IPS DF 6.9 (cell line): Measurements from ENCODE around the gene ANKRD7.
"Not testable (repeated sequence)": the region's sequence is repeated elsewhere in the genome, so short reads cannot be mapped to it uniquely, and the experiment has no call there.

Source experiments
- DNase-seq: peaks from one replicate; pipeline ENCODE4 v3.0.0-alpha.2; 2013; ENCODE audit warnings: low read depth, low spot score
- H3K27ac ChIP-seq: one replicate; pipeline ENCODE4 v1.5.1; 2013; ENCODE audit warnings: low read length, control low read depth
- H3K27me3 ChIP-seq: 2 replicates; pipeline ENCODE4 v1.6.1; 2013; ENCODE audit warnings: mild to moderate bottlenecking, low read length; ENCODE audit not compliant: control insufficient read depth, insufficient read depth
- H3K36me3 ChIP-seq: 2 replicates; pipeline ENCODE4 v1.6.1; 2013; ENCODE audit warnings: low read length; ENCODE audit not compliant: control insufficient read depth, insufficient read depth
- H3K4me1 ChIP-seq: 2 replicates; pipeline ENCODE4 v1.6.1; 2013; ENCODE audit warnings: low read length; ENCODE audit not compliant: control insufficient read depth, insufficient read depth
- H3K4me3 ChIP-seq: 2 replicates; pipeline ENCODE4 v1.5.1; 2013; ENCODE audit warnings: mild to moderate bottlenecking, low read length
- H3K9me3 ChIP-seq: 2 replicates; pipeline ENCODE4 v1.6.1; 2013; ENCODE audit warnings: low read length, inconsistent platforms; ENCODE audit not compliant: control insufficient read depth, insufficient read depth
- WGBS: extraction: QIAGEN DNeasy Blood & Tissue Kit; methylation state at CpG from one replicate; pipeline ENCODE4 v1.1.7; 2013; ENCODE audit warnings: mixed read lengths, missing lambda C conversion rate; ENCODE audit not compliant: insufficient read length, insufficient coverage; 5-methylcytosine and 5-hydroxymethylcytosine counted together

Gene ANKRD7

DNA sequence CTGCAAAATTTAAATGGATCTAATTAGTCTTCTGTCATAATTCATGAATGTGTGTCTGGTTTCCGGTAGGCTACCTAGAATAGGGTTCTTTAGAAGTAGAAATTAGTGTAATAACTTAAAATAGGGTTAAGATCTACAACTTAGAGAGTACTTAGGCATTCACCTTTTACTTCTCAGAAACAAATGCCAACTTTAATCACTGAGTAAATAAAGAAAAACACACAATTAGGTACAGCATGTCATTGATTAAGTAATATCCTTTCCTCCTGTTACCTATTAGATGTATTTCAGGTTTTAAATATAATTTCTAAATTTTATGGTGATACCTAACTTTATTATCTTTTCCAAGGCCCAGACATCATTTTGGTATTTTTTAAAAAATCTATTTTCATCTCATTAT is 9.3 kb downstream of the ANKRD7 start:
- H3K36me3 ChIP-seq = no peaks in the 10 kb centered on the region
- H3K27me3 ChIP-seq = no peaks in the 10 kb centered on the region
- no peak overlapping the region for H3K4me3 ChIP-seq
- DNase-seq = no peak
- H3K4me1 ChIP-seq = no peaks in the 10 kb centered on the region
- no peaks in the 10 kb centered on the region for H3K9me3 ChIP-seq
- no peak overlapping the region for H3K27ac ChIP-seq
- WGBS = no CpG with 5 or more reads among the region's 1 CpG

DNA sequence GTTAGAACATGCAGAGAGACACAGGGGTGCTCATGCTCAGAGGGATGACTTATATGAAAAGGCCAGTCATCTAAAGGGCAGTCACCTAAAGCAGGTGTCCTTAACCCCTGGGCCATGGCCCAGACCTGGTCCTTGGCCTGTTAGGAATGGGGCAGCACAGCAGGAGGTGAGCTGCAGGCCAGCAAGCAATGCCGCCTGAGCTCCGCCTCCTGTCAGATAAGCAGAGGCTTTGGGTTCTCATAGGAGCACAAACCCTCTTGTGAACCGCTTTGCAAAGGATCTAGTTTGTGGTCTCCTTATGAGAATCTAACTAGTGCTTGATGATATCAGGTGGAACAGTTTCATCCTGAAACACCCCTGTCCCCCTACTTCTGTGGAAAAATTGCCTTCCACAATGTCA is 14.5 kb downstream of the ANKRD7 start:
- Histone ChIP-seq H3K27ac (no peak overlapping the region), H3K36me3 (no peaks in the 10 kb centered on the region), H3K4me1 (no peaks in the 10 kb centered on the region), H3K9me3 (no peaks in the 10 kb centered on the region), H3K4me3 (no peak overlapping the region), H3K27me3 (no peaks in the 10 kb centered on the region)
- peak; percentile 13 for DNase-seq
- WGBS = no CpG with 5 or more reads among the region's 3 CpGs

DNA sequence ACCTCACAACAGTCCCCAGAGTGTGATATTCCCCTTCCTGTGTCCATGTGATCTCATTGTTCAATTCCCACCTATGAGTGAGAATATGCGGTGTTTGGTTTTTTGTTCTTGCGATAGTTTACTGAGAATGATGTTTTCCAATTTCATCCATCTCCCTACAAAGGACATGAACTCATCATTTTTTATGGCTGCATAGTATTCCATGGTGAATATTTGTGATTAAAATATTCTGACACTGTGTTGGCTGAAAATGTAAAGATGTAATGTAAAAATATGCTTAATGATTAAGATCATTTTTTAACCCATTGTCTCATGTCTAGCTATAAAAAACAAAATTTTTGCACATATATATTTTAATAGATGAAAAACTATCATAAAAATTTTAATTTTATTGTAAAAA is 15.8 kb downstream of the ANKRD7 start:
- not testable (repeated sequence) for H3K27me3 ChIP-seq, H3K4me1 ChIP-seq, H3K4me3 ChIP-seq, H3K27ac ChIP-seq, DNase-seq, H3K36me3 ChIP-seq, H3K9me3 ChIP-seq
- WGBS = no CpG with 5 or more reads among the region's 2 CpGs

DNA sequence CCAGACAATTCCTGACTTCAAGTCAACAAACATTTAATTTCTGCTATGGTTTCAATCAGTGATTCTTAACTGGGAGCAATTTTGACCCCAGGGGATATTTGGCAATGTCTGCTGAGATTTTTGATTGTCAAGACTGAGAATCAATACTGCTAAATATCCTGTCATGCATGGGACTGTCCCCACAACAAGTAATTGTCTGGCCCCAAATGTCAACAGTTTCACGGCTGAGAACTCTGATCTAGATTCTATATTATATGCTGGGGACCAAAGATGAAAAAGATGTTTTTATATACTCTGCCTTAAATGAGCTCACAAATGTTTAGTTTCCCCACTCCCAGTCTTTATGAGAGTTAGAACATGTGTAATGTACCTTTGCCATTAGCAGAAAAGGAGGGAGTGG is 19.2 kb downstream of the ANKRD7 start:
- Histone ChIP-seq H3K27ac (no peak overlapping the region), H3K4me1 (no peaks in the 10 kb centered on the region), H3K27me3 (no peaks in the 10 kb centered on the region), H3K36me3 (no peaks in the 10 kb centered on the region), H3K9me3 (no peaks in the 10 kb centered on the region), H3K4me3 (no peak overlapping the region)
- WGBS = no CpG with 5 or more reads among the region's 1 CpG
- no peak for DNase-seq

DNA sequence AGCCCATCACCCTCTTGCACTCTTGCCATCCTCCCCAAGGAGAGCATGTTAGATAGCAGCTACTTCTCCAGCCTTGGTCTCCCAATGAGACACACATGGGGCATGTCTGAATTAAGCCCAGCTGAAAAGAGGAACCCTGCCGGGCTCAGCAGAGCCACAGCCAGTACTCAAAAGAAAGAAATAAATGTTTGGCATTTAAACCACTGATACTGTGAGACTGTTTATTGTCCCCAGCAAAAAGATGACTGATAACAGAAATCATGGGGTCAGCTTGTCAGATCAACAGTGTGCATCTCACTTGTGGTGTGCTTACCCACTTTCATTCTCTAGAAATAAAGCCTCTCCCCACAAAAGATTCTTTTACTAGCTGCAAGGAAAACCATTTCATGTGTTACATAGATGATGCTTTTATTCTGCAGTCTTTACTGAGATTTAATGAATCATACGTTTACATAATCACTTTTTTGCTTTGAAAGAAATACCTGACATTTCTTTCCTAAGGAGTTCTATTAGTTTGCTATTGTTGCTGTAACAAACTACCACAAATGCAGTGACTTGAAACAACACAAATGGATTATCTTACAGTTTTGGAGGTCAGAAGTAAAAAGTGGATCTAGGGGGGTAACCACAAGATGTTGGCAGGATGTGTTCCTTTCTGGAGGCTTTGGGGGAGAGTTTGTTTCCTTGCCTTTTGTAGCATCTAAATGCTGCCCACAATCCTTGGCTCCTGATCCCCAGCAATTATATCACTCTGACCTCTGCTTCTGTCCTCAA is 20.9 kb downstream of the ANKRD7 start:
- H3K9me3 ChIP-seq = no peaks in the 10 kb centered on the region

DNA sequence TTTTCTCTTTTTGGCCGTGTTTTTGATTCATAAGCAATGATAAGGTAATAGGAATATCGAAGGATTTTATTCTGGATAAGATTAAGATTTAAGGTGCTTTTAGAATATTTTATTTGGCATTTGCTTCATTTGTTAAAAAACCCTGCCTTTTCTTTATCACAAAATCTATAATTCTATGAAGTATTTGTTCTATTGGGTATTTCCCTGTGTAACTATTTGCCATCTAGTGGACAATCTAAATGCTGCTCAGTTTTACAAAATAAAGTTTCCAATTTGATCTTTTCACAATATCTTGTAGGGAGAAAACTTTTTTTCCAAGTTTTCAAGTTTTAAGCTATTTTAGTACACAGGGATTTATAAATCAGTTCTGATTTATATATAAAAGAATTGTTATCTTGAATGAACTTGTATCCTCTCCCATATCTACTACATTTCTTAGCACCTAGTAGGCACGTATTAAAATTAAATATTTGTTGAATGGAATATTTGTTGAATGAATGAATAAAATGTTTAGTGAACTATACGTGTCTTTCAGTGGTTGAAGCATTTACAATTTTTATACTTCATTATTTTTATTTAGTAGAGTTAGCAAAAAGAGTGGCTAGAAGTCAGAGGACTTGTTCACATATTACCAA is 26.5 kb downstream of the ANKRD7 start:
- Histone ChIP-seq H3K27ac (no peak overlapping the region), H3K4me3 (no peak overlapping the region), H3K27me3 (no peaks in the 10 kb centered on the region), H3K9me3 (no peaks in the 10 kb centered on the region), H3K4me1 (no peaks in the 10 kb centered on the region), H3K36me3 (no peaks in the 10 kb centered on the region)
- DNase-seq = no peak
- 100% methylated on average over 2 of the region's 4 CpGs for WGBS

More for the DNA sequence above, 20.9 kb downstream of the ANKRD7 start:
- DNase-seq = no peak
- Histone ChIP-seq H3K27ac (no peak overlapping the region), H3K27me3 (no peaks in the 10 kb centered on the region), H3K36me3 (no peaks in the 10 kb centered on the region), H3K4me1 (no peaks in the 10 kb centered on the region), H3K4me3 (no peak overlapping the region)
- no CpG with 5 or more reads among the region's 2 CpGs for WGBS

DNA sequence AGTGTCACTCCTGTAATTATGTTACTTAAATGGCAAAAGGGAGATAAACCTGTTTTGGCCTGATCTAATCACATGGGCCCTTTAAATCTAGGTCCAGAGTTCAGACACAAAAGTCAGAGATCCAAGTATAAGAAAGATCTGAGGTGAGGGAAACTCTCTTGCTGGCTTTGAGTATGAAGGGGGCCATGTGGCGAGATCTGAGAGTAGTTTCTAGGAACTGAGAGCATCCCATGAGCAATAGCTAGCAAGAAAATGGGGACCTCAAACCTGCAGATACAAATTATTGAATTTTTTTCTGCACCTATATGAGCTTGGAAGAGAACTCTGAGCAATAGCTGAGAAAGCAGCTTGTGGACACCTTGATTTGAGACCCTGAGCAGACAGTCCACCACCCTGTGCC is 27.6 kb downstream of the ANKRD7 start:
- no peak for DNase-seq
- no peaks in the 10 kb centered on the region for H3K4me1 ChIP-seq
- no peaks in the 10 kb centered on the region for H3K27me3 ChIP-seq
- H3K4me3 ChIP-seq = no peak overlapping the region
- H3K27ac ChIP-seq = no peak overlapping the region
- no peaks in the 10 kb centered on the region for H3K9me3 ChIP-seq
- no CpG with 5 or more reads among the region's 1 CpG for WGBS
- H3K36me3 ChIP-seq = no peaks in the 10 kb centered on the region

DNA sequence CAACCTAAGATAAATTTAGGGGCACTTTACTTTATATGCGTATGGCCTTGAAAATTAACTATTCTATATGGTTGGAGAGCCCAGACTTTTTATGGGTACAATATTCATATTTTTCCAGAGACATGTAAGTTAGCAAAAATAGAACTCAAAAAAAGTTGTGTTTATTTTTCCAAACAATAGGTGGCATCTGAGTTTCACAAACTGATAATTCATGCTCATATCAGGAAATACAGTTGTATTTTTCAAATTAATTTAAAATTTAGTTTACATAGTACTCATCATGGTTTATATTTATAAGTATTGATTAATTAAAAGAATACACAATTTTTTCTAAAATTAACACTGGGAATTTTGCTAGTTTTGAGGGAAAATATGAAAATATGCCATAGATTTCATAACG is 34.6 kb downstream of the ANKRD7 start:
- no peak for DNase-seq
- WGBS = no CpG with 5 or more reads among the region's 2 CpGs
- H3K36me3 ChIP-seq = no peaks in the 10 kb centered on the region

DNA sequence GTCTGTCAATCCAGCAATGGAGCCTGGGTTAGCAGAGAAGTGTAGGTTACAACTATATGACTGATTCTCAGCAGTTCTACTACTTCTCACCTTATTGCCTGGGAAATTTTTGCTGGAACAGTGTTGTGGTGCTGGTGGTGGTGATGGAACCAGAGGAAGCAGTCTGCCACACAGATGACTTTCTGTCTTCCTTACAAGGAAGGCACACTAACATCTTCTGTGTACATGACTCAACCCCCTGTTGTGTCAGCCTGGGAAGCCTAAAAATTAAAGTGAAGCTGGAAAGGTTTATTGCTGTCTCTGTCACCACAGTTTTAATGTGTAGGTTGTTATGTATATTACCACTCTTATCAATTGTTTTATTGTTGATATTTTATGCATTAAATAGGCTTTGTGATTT is 40.3 kb downstream of the ANKRD7 start:
- no peaks in the 10 kb centered on the region for H3K9me3 ChIP-seq
- H3K27me3 ChIP-seq = no peaks in the 10 kb centered on the region
- H3K27ac ChIP-seq = no peak overlapping the region
- no peaks in the 10 kb centered on the region for H3K36me3 ChIP-seq
- H3K4me1 ChIP-seq = no peaks in the 10 kb centered on the region
- DNase-seq = no peak
- H3K4me3 ChIP-seq = no peak overlapping the region

More for the DNA sequence above, 34.6 kb downstream of the ANKRD7 start:
- Histone ChIP-seq H3K4me3 (no peak overlapping the region), H3K9me3 (no peaks in the 10 kb centered on the region), H3K4me1 (no peaks in the 10 kb centered on the region), H3K27me3 (no peaks in the 10 kb centered on the region), H3K27ac (no peak overlapping the region)

DNA sequence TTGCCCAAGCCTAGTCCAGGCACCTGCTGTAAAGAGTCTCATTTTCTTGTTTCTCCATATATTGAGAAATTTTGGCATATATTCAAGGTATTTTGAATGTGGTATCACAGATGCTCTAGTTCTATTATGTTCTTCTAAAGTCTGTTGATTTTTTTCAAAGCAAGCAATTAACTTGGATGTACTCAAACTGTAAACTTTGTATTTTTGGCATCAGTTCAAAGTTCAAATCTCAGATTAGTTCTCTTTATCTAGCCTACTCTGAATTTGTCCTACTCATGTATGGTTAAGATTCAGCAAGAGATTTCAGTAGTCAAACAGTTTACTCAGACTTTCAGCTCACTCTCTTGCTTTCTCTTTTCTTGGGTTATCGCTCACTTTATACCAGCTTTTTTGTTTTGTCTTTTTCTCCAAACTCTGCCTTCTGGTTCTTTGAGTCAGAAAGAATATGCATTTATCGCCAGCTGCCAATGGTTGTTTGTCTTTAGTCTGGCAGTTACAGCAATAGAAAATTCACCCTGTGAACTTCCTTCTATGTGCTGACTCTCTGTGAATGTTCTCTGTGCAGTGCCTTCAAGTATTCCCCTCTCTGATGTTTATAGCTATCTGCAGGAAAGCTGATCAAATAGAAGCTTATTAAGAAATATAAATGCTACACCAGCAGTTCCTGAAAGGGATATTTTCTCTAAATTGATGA is 56.0 kb downstream of the ANKRD7 start:
- Histone ChIP-seq H3K4me3 (no peak overlapping the region), H3K36me3 (no peaks in the 10 kb centered on the region), H3K9me3 (no peaks in the 10 kb centered on the region), H3K27me3 (no peaks in the 10 kb centered on the region), H3K4me1 (no peaks in the 10 kb centered on the region), H3K27ac (no peak overlapping the region)
- no peak for DNase-seq
- no CpG with 5 or more reads among the region's 2 CpGs for WGBS
